Urothelium cell line (cell line): Measurements from ENCODE around the gene SAMD10.
"Not testable (repeated sequence)": the region's sequence is repeated elsewhere in the genome, so short reads cannot be mapped to it uniquely, and the experiment has no call there.

ENCODE experiments used
- DNase-seq: peaks from one replicate; pipeline ENCODE4 v3.0.0; 2011; ENCODE audit warnings: low spot score, mixed read lengths
- FAIRE-seq: peaks from 2 replicates; lab custom pipeline; 2011; peaks lifted over from hg19 to GRCh38; lab: Jason Lieb, UNC

SAMD10 gene

DNA sequence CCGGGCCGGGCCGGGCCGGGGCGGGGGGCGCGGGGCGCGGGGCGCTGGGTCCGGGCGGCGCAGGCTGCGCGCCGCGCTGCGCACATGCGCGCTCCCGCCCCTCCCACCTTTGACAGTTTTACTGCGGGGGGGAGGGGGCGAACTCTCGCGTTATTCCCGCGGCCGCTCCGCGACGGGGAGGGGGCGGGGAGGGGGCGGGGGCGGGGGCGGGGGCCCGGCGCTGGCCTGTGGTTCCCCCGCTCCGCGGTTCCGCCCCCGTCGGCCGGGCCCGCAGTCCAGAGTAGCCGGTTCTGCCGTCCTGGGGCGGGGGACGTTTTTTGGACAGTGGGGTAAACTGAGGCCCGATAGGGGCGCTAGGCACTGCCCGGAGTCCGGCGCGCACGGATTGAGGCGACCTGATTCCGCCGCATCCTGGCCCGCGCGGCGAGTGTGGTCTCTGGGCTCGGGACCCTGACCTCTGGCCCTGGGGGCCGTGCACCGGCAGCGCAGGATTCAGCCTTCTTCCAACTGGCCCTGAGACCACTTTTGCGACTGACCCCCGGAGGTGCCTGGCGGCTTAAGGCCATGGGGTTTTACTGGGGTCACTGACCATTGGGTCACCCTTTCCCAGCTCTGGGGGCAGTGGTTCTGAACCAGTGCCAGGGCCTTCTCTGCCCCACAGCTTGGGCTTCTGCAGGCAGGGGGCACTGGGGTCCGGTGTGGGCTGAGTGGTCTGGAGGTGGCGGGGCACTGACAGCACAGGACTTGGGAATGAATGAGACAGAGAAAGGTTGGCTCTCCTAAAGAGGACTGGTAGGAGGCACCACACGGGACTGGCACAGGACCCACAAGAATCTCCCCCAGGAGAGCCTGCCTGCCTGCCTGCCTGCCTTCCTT, 9.4 kb downstream of the SAMD10 start, which contains the start of gene ZNF512B:
Gene ZNF512B, minus strand, starts transcription at position 93 of the 876 bp plus-strand sequence. CDS start 1,980 bp downstream, outside the sequence.
- FAIRE-seq, result no peak
- peak; percentile 83 for DNase-seq

DNA sequence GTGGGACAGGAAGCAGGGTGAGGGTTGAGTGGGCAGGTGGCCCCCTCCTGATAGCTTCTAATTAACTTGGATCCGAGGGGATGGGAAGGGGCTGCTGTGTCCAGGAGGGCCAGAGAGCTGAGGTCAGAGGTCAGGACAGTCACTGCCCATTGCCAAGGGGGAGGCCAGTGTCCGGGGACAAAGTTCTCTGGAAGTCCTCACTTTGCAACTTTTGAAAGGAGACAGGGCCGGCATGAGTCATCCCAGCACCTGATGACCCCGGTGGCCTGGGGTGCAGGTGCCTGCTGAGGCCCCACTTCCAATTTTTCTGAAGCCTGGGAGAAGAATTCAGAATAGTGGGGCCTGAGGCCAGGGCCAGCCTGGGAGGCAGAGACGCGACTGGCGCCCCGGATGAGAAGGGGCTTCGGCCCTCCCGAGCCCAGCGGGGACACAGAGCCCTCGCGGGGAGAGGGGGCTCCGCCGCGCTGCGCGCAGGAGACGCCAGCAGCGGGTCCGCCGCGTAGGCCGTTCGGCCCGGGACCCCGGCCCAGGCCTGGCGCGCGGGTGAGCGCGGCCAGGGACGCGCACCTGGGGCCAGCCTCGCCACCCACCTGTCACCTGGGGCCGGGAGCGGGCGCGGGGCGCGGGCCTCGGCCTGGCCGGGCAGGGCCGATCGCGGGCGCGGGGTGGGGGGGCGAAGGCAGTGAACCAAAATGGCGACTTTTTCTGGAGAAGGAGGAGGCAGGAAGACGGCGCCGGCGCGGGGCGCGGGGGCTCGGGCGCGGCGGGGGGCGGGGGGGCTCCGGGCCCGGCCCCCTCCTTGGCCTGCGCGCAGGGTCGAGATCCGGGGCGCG, 10.3 kb downstream of the SAMD10 start:
- DNase-seq (no peak), FAIRE-seq (no peak)

DNA sequence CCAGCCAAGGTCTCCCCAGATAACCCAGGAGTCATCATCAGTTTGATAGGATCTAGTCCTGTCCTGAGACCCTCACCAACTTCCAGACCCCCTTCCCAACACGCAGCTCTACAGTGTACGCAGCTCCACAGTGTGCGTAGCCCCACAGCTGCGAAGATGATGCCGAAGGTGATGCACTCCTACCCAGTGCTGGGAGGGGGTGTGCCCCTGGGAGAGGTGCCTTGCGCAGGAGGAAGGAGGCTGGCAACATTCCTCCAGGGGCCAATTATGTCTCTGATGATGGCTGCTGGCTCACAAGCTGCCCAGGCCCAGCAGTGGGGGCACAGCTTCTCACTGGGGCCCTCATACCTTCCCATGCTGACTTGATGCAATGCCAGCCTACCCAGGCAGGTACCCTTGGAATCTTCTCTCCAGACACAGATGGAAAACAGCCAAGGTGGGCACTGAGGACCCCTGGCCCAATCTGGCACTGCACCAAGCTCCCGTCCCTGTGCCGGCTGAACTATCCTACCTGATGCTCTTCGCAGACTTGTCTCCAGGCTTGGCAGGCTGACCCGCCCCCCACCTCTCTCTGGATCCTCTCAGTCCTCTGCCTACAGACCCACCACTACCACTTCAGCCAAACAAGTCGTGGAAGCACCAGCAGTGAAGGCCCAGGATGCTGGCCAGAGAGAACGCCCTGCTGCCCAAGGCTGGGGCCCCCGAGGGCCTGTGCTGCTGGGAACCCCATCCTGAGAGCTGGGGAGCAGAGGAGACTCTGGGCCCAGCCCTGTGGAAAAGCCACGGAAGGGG, 11.1 kb downstream of the SAMD10 start:
- no peak for FAIRE-seq
- no peak for DNase-seq

DNA sequence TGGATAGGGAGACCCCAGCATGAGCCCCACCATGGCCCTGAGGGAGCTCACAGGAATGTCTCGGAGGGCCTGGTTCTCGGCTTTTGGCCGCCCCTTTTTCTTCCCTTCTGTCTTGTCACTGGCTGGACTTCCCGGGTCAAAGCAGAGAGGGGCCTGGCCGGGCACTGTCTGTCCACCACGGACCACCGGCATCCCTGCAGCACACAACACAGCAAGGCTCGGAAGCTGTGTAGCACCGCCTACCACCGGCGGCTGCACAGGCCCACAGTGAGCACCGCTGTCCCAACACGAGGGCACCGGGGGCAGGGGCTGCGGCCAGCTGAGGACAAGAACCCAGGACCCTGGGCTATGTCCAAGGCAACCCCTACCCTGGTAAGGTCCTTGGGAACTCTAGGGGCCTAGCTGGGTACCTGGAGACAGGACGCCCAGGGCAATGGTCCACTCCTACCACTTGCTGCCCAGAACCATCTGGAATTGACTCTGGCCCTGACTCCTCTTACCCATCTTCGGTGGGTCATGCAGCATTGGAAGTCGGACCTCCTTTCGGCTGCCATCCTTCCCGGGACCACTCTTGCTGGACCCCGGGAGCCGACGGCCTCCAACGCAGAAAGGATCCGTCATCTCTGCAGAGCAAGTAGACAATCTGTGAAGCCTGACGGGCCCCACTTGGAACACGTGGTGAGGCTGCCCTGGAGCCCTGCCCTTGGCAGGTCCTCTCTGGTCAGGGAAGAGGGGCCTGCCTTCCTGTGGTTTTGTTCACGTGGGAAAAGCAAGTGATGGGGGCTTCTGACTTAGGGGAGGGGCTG, 11.9 kb downstream of the SAMD10 start:
- DNase-seq, result no peak
- FAIRE-seq, result no peak

DNA sequence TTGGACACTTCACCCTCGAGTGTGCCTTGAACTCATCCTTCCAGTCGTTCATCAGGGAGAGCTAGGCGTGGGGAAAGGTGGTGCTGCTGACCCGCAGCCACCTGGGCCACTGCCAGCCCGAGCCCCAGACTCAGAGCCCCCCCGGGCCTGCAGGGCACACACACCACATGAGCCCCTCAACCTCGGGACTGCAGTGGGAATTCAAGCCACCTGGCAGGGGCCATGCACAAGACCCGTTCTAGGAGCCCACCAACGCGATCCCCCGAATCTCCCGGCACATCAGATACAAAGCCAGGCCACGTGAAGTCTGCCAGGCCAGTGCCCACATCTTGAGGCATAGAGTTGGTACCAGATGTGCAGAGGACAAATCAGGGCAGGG, 12.5 kb downstream of the SAMD10 start:
- FAIRE-seq (no peak), DNase-seq (no peak)

DNA sequence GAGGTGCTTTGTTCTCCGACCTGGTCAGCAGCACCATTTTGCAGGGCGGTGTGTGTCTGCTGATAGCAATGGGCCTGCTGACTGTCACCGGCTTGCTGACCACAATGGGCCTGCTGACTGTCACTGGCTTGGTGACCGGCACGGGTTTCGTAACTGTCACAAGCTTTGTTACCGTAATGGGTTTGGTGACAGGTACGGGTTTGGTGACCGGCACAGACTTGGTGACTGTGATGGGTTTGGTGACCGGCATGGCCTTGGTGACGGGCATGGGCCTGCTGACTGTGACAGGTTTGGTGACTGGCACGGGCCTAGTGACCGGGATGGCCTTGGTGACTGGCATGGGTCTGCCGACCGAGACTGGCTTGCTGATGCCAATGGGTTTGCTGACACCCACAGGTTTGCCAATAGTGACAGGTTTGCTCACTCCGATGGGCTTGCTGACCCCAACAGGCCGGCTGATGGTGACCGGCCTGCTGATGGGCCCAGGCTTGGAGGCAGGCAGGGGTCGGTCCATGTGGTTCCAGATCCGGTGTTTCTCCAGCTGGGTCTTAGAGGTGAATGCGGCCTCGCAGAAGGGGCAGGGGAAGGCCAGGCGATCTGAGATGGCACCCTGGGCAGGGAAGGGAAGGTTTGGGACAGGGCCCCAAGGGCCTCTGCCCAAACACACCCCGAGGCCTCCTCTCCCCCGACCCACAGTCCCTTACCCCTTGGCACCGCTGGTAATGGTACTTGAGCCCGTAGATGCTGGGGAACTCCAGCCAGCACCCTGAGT, 13.1 kb downstream of the SAMD10 start:
- DNase-seq (no peak), FAIRE-seq (no peak)

DNA sequence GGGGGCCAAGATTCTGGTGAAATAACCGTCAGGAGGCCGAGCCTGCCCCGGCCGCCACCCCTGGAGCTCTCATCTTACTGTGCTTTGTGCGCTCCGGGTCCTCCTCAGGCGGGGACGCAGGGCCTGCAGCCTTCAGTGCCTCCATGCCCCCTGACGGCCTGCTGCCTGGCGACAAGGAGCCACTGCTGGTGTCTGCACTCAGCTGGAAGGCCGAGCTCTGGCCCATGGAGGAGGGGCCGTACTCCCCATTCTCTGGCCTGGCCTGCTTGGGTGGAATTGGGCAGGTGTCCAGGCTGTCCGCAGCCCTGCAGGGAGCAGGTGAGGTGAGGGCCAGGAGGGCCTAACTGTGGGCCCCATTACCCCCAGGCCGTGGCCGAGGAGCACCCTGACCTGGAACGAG, 15.0 kb downstream of the SAMD10 start:
- no peak for FAIRE-seq

DNA sequence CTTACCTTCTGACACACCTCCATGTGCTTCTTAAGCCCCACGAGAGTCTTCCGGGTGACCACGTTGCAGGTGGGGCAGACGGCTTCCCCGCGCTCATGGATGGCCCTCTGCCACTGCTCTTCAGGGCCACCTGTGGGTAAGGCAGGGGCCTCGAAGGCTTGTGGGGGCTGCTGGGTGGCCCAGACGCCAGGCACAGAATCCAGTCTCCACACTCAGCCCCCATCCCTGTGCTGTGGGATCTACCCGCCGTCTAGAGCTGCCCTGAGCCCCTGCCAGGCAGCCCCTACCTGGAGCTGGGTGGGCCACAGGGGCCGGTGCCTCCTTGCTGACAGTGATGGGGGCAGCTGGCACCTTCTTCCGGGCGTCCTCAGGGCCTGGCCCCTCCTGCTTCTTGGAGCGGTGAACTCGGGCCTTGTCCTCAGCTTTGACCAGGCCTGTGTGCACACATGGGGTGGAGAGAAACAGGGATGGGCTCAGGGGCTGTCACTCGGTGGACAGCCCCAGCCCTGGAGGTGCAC, 15.6 kb downstream of the SAMD10 start:
- DNase-seq (no peak), FAIRE-seq (no peak)

More for the DNA sequence above, 15.0 kb downstream of the SAMD10 start:
- DNase-seq, result no peak

DNA sequence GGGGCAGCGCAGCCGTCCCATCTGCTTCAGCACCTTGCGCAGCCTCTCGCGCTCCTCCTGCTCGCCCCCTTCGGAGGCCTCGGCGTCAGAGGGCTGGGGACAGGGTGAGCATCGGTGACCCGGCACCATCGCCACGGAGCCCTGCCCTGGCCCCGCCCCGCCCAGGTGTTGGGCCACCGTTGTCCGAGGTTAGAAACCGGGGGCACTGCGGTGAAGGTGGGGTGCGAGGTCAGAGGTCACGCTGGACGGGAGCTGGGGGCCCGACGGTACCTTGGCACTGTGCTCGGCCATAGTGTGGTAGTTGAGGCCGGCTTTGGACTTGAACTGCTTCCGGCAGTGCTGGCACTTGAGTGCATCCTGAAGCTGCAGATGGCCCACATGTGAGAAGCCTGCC, 16.1 kb downstream of the SAMD10 start:
- DNase-seq (no peak), FAIRE-seq (no peak)

DNA sequence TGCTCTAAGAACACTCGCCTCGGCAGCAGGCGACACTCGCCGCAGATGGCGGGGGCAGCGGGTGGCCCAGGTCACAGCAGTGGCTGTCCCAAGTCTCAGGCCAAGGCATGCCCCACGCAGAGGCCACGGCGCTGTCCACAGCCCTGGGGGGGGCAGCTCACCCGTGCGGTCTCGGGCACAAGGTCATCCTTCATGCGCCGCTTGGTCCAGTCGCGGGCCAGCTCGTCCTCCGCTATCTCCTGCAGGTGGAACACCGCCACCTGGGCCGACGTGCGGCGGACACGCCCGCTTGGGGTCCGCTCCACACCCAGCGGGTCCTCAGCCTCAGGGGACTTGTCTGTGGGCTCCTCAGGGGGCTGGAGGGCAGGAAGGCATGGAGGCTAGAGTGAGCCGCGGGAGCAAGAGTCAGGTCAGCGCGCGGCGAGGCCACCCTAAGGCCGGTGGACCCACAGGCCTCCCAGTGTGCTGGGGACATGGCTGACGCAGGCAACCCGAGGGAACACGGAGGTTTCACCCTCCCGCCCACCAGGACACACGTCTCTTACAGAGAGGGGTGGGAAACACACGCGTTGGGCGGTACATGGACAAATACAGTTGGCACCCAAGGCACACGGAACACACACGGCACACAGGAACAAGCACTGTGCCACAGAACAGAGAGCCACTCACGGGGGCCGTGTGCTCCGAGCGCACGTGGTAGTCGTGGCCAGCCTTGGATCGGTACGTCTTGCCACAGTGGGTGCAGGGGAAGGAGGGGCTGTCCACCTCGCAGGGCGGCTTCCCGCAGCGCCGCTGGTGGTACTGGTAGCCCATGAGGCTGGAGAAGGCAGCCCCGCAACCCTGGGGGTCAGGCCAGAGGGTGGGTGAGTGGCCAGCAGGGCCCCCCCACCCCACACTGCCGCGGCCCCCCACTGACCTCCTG, 16.8 kb downstream of the SAMD10 start:
- DNase-seq (no peak), FAIRE-seq (no peak)

DNA sequence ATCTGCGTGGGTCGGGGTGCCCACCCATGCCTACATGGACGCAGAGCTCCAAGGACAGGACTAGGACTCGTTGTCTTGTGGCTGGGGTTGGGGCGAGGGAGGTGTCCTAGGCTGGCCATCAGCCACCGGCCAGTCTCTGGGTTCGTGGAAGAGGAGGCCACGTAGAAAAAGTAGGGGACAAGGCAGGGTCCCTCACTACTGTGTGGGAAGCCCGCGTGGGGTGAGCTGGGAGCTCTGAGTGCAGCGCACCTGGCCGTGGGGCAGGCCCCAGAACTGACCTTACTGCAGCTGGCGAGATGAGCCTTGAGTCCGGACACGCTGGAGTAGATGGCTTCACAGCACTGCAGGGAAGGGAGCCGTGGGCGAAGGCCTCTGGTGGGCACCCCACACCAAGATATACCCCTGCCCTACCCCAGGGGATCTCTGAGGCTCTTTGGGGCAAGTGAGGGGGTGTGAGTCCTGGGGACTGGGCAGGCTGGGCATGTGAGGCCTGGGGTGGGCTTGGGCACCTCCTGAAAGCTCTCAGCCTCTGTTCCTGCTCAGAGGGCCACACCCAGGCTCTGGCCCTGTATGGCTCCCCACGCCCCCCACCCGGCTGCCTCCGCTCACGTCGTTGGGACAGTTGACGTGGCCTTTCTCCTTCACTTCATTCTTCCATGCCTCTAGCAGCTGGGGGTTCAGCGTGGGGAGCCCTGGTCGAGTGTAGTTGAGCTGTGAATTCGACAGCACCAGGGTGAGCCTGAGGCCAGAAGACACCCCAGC, 17.6 kb downstream of the SAMD10 start:
- DNase-seq (no peak), FAIRE-seq (no peak)

DNA sequence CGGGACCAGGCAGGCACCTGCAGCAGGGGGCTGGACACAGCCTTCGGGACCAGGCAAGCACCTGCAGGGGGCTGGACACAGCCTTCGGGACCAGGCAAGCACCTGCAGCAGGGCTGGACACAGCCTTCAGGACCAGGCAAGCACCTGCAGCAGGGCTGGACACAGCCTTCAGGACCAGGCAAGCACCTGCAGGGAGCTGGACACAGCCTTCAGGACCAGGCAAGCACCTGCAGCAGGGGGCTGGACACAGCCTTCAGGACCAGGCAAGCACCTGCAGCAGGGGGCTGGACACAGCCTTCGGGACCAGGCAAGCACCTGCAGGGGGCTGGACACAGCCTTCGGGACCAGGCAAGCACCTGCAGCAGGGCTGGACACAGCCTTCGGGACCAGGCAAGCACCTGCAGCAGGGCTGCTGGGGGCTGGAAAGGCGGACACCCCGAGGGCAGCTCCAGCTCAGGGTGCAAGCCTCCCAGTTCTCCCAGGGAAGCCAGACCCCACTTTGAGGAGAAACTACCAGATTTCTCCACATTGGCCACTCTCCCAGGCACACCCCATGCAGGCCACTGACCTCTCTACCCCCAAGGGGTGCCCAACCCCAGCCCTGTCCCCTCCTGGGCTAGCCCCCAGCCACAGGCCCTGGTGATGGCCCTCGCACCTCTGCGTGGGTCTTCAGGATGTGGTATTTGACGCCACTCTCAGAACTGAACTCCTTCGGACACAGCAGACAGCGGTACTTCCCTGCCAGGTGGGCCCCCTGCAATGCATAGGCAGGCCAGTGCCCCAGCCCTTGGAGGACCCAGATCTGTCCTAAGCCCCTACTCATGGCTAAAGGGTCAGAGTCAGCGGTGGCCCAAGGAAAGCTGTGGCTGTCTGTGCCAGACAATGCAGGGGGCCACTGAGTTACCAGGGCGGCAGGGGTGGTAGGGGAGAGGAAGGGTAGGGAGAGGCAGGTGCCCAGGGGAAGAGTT, 18.5 kb downstream of the SAMD10 start:
- FAIRE-seq, DNase-seq: not testable (repeated sequence)

DNA sequence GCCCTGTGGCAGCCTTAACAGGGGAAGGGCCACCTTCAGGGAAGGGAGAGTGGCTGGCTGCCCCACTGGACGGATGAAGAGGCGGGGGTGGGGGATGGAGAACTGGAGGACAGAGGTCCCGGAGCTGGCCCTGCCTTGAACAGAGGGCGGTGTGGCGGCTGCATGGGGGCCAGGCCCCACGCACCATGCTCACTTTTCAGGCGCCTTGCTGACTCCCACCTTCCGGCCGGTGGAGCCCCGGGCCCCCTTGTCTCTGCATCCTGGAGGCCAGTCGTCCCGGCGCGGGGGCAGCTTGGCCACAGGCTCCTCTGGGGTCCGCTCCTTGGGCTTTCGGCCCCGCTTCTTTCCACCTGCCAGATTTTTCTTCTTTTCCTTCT, 19.8 kb downstream of the SAMD10 start:
- DNase-seq, result no peak

DNA sequence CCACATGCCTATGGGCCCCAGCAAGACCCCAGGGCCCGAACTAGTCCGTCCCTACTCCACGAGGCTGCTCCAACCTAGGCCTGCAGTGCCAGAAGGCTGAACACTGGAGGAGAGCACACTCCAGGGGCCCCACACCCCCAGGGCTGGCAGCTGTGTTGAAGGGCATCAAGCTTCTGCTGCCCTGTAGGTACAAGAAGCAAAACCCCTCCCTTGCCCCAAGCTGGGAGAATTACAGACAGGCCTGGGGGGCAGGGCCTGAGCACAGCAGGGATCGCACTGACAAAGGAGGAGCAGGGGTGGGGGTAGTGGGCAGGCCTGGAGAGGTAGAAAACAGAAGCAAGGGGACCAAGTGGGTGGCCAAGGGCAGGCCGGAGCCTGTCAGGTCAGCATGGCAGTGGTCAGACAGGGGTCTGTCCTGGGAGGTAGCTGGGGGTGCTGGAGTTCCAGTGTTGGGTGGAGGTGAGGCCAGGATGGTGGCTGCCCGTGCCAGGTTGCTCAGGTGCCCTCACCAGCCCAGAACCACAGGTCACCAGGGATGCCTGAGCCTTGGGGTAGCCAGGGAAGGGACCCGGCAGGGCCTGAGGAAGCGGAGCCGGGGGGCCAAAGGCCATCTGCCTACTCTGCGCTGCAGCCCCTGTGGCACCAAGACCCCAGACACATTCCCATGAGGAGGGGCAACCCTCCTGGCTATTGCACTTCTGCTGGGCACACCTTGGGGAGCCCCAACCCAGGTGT, 20.3 kb downstream of the SAMD10 start:
- no peak for FAIRE-seq
- DNase-seq, result no peak

More for the DNA sequence above, 19.8 kb downstream of the SAMD10 start:
- FAIRE-seq, result no peak

DNA sequence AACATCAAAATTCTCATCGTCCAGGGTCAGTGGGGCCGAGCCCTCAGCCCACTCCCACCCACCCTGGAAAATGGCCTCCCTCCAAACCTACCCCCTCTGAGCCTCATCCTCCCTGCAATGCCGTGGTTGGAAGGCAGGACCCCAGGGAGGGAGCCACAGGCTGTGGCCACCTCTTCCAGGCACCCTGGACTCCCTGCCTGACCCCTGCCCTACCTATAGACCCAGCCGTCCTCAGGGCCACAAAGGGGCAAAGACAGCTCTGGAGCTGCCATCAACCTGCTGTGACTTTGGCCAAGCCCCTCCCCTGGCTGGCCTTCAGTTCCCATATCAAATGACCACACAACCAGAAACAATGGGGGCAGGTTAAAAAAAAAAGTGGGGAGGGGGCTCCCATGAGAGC, 21.0 kb downstream of the SAMD10 start:
- no peak for DNase-seq
- no peak for FAIRE-seq
